ENCODE results near the gene EBF4.

GRCh38 chr20:2698186-2698817, 5.7 kb downstream of the EBF4 start:
- TF ChIP-seq CTCF (IDR thresholded peaks at IDR 0.05) = no peak
- no peak for TF ChIP-seq POLR2A (IDR thresholded peaks at IDR 0.05)
